SK-N-SH (cell line): Measurements from ENCODE around the gene ACD. TPM values are rescaled to one million over a fixed set of nuclear protein-coding genes. Genes with fewer than 3 reads are reported as not detected.
A peak's percentile ranks its signal among the peaks of the same experiment; 100 is the strongest.

Source experiments
- CTCF ChIA-PET: fragments of 300-600, 350-600 bp; formaldehyde crosslinking; extraction: SDS; loops from one replicate; lab custom pipeline; 2021; lab: Yijun Ruan, JAX
- POLR2A ChIA-PET: fragments of 350-600 bp; sonication (Branson Sonifier 250); formaldehyde crosslinking; extraction: SDS; loops from one replicate; lab custom pipeline; 2020; ENCODE audit warnings: antibody characterized with exemption, inconsistent platforms; lab: Yijun Ruan, JAX
- DNase-seq: peaks from one replicate; pipeline ENCODE4 v3.0.0; 2012
- H2AFZ ChIP-seq: fragments of 200-600 bp; sonication (generic); 2 replicates; pipeline ENCODE4 v1.8.1; 2016; ENCODE audit warnings: antibody characterized with exemption, mild to moderate bottlenecking, low read depth
- H3F3A ChIP-seq: fragments of 200-600 bp; sonication (generic); replicated peaks from 2 replicates; pipeline ENCODE3; 2016; ENCODE audit warnings: antibody characterized with exemption, mild to moderate bottlenecking; ENCODE audit not compliant: insufficient read depth
- H3K27ac ChIP-seq, 2 experiments: fragments of 200-500 bp in 1 of 2; fragments of 200-600 bp in 1 of 2; sonication (Bioruptor generic) in 1 of 2; sonication (generic), shearing (Covaris generic) in 1 of 2; 2 replicates each; pipeline versions ENCODE4 v1.5.1 to v1.6.1; 2014 to 2016; ENCODE audit warnings: low read depth in 2 of 2, inconsistent platforms in 1 of 2, low read length in 1 of 2, mild to moderate bottlenecking in 1 of 2, mixed read lengths in 1 of 2
- H3K27me3 ChIP-seq: fragments of 200-600 bp; sonication (generic), shearing (Covaris generic); 2 replicates; pipeline ENCODE4 v1.6.1; 2016; ENCODE audit warnings: mixed run types; ENCODE audit not compliant: insufficient read depth
- H3K36me3 ChIP-seq, 2 experiments: fragments of 200-500 bp in 1 of 2; fragments of 200-600 bp in 1 of 2; sonication (Bioruptor generic) in 1 of 2; sonication (generic) in 1 of 2; replicated peaks in 1 of 2; 2 replicates each; pipeline versions ENCODE3 to v1.5.1; 2014 to 2016; ENCODE audit warnings: low read length in 1 of 2, mild to moderate bottlenecking in 1 of 2; ENCODE audit not compliant: insufficient read depth in 2 of 2, control insufficient read depth in 1 of 2
- H3K4me1 ChIP-seq, 2 experiments: fragments of 200-500 bp in 1 of 2; fragments of 200-600 bp in 1 of 2; sonication (Bioruptor generic) in 1 of 2; sonication (generic), shearing (Covaris generic) in 1 of 2; 2 replicates each; pipeline versions ENCODE4 v1.5.1 to v1.6.1; 2014 to 2016; ENCODE audit warnings: low read depth in 1 of 2, low read length in 1 of 2, mixed run types in 1 of 2; ENCODE audit not compliant: insufficient read depth in 2 of 2, control insufficient read depth in 1 of 2
- H3K4me2 ChIP-seq: fragments of 200-600 bp; sonication (generic), shearing (Covaris generic); 2 replicates; pipeline ENCODE4 v1.6.1; 2017; ENCODE audit warnings: mixed run types
- H3K4me3 ChIP-seq, 2 experiments: fragments of 200-500 bp in 1 of 2; fragments of 200-600 bp in 1 of 2; sonication (Bioruptor generic) in 1 of 2; sonication (generic), shearing (Covaris generic) in 1 of 2; 2 replicates each; pipeline versions ENCODE4 v1.5.1 to v1.8.1; 2014 to 2016; ENCODE audit warnings: low read depth in 2 of 2, inconsistent platforms in 1 of 2, low read length in 1 of 2, mild to moderate bottlenecking in 1 of 2, mixed read lengths in 1 of 2, moderate library complexity in 1 of 2
- H3K79me2 ChIP-seq: fragments of 200-600 bp; sonication (generic); 2 replicates; pipeline ENCODE4 v1.8.1; 2017; ENCODE audit warnings: mild to moderate bottlenecking; ENCODE audit not compliant: insufficient read depth
- H3K9ac ChIP-seq: fragments of 200-600 bp; sonication (generic); 2 replicates; pipeline ENCODE4 v1.6.1; 2017; ENCODE audit warnings: mixed run types
- H3K9me2 ChIP-seq: fragments of 200-600 bp; sonication (generic); 2 replicates; pipeline ENCODE4 v1.6.1; 2017; ENCODE audit warnings: mixed run types
- H3K9me3 ChIP-seq: fragments of 200-600 bp; sonication (generic); 2 replicates; pipeline ENCODE4 v1.6.1; 2017; ENCODE audit warnings: mixed run types, mild to moderate bottlenecking, moderate library complexity
- H4K20me1 ChIP-seq: fragments of 200-600 bp; sonication (generic); 2 replicates; pipeline ENCODE4 v1.6.1; 2017; ENCODE audit warnings: mild to moderate bottlenecking, mixed run types; ENCODE audit not compliant: insufficient read depth
- CTCF ChIP-seq: fragments of 200-600 bp; sonication (generic); IDR thresholded peaks from 2 replicates; pipeline ENCODE4 v1.6.1; 2017; ENCODE audit warnings: antibody characterized with exemption, mild to moderate bottlenecking, moderate library complexity
- ELF1 ChIP-seq: IDR thresholded peaks from 2 replicates; pipeline ENCODE4 v1.4.0; 2012
- MEF2A ChIP-seq: IDR thresholded peaks from 2 replicates; pipeline ENCODE4 v1.4.0; 2012; ENCODE audit warnings: low read depth, borderline replicate concordance
- NRF1 ChIP-seq: IDR thresholded peaks from 2 replicates; pipeline ENCODE4 v1.6.1; 2012; ENCODE audit warnings: low read depth, mild to moderate bottlenecking, low read length
- POLR2AphosphoS5 ChIP-seq: IDR thresholded peaks from 2 replicates; pipeline ENCODE4 v1.6.1; 2012; ENCODE audit warnings: low read depth, low read length
- RCOR1 ChIP-seq: fragments of 150-350 bp; IDR thresholded peaks from 2 replicates; pipeline ENCODE4 v1.6.1; 2017; ENCODE audit warnings: antibody characterized with exemption, low read length
- RFX5 ChIP-seq: IDR thresholded peaks from 2 replicates; pipeline ENCODE4 v1.6.1; 2012; ENCODE audit warnings: mild to moderate bottlenecking, improper control_type of control experiment, low read length
- SMC3 ChIP-seq: IDR thresholded peaks from 2 replicates; pipeline ENCODE4 v1.6.1; 2012; ENCODE audit warnings: low read depth, low read length, improper control_type of control experiment
- TCF12 ChIP-seq: IDR thresholded peaks from 2 replicates; pipeline ENCODE4 v1.4.0; 2012
- TEAD4 ChIP-seq: IDR thresholded peaks from 2 replicates; pipeline ENCODE4 v1.4.0; 2012; ENCODE audit warnings: mild to moderate bottlenecking, borderline replicate concordance; ENCODE audit not compliant: insufficient read depth
- USF2 ChIP-seq: fragments of 150-350 bp; IDR thresholded peaks from 2 replicates; pipeline ENCODE4 v1.6.1; 2017; ENCODE audit warnings: antibody characterized with exemption, low read length, low read depth, borderline replicate concordance
- YY1 ChIP-seq: IDR thresholded peaks from 2 replicates; pipeline ENCODE4 v1.4.0; 2012; ENCODE audit warnings: low read depth, mild to moderate bottlenecking
- ZBTB33 ChIP-seq: IDR thresholded peaks from 2 replicates; pipeline ENCODE4 v1.4.0; 2012; ENCODE audit warnings: low read depth, borderline replicate concordance
- WGBS: methylation state at CpG from one replicate; pipeline ENCODE4 v1.1.6; 2017; ENCODE audit warnings: low lambda C conversion rate; 5-methylcytosine and 5-hydroxymethylcytosine counted together
- polyA plus RNA-seq, 3 experiments: library from polyadenylated mRNA; depleted of rRNA; stranded (reverse); fragments of >200 nt; gene quantifications; 2 replicates each; pipeline ENCODE4 v1.2.3, GENCODE V29; 2012

Gene ACD
- polyA plus RNA-seq, 1 of the 3 experiments (the other 2 are of a cell fraction), result 37.8 TPM

- H3K27ac ChIP-seq, result no peak overlapping the region
- H3K9me3 ChIP-seq, result no peaks in the 10 kb centered on the region
- H3K79me2 ChIP-seq, result peaks cover 3% of the 10 kb centered on the region; the same call in 1 of the 2 replicates
- WGBS, result 84% methylated on average over 10 of the region's 10 CpGs
- CTCF ChIA-PET, result interaction anchor here (0.7 to 18.3 kb wide), 11 partner anchors 20 to 296 kb away, joined by 3 to 246 read pairs (median 3); partner anchors contain the start of gene CTCF
- TF ChIP-seq TCF12 (no peak), USF2 (no peak), NRF1 (no peak), ELF1 (no peak), TEAD4 (no peak), POLR2AphosphoS5 (no peak), ZBTB33 (no peak), SMC3 (no peak)
- H3K27me3 ChIP-seq, result no peaks in the 10 kb centered on the region
- H3K4me2 ChIP-seq, result no peak overlapping the region
- no peak overlapping the region for H2AFZ ChIP-seq
- H3K36me3 ChIP-seq, result no peaks in the 10 kb centered on the region
- H3K9me2 ChIP-seq, result no peaks in the 10 kb centered on the region
- H4K20me1 ChIP-seq, result no peaks in the 10 kb centered on the region
- H3K4me1 ChIP-seq, result peaks cover 24 to 45% of the 10 kb centered on the region in 2 experiments; a peak in 2 of 4 replicates
- H3F3A ChIP-seq, result peaks cover 14% of the 10 kb centered on the region
- POLR2A ChIA-PET, result interaction anchor here (0.7 to 1.4 kb wide), 2 partner anchors 9 to 48 kb away, joined by 4 read pairs; partner anchors contain the start of gene ACD
- H3K9ac ChIP-seq, result no peak overlapping the region
- no peak overlapping the region for H3K4me3 ChIP-seq
- DNase-seq, result no peak
Observed at GRCh38 chr16:67669499-67670101, 9.5 kb upstream of the ACD start.

- no peak overlapping the region for H3K4me2 ChIP-seq
- peaks cover 14% of the 10 kb centered on the region for H3F3A ChIP-seq
- H3K9ac ChIP-seq, result no peak overlapping the region
- no peak overlapping the region for H2AFZ ChIP-seq
- ChIA-PET CTCF (interaction anchor here (0.6 to 18.3 kb wide), 36 partner anchors 8 to 260 kb away, joined by 3 to 246 read pairs (median 4); partner anchors contain the start of genes ATP6V0D1, CARMIL2, CTCF and RIPOR1), POLR2A (interaction anchor here (0.6 to 2.4 kb wide), 3 partner anchors 9 to 106 kb away, joined by 3 to 11 read pairs (median 4); partner anchors contain the start of genes ACD and CTCF)
- H3K9me2 ChIP-seq, result no peaks in the 10 kb centered on the region
- H3K4me1 ChIP-seq, result peaks cover 19 to 35% of the 10 kb centered on the region in 2 experiments; a peak in 2 of 4 replicates
- no peak overlapping the region for H3K4me3 ChIP-seq
- 99% methylated on average over 6 of the region's 6 CpGs for WGBS
- H4K20me1 ChIP-seq, result no peaks in the 10 kb centered on the region
- peaks cover 3% of the 10 kb centered on the region; the same call in 1 of the 2 replicates for H3K79me2 ChIP-seq
- TF ChIP-seq ZBTB33 (no peak), CTCF (peak; percentile 10; the same call in 1 of the 2 replicates), TCF12 (no peak), RFX5 (no peak), MEF2A (no peak), POLR2AphosphoS5 (no peak), YY1 (no peak), TEAD4 (no peak), RCOR1 (no peak)
- H3K9me3 ChIP-seq, result no peaks in the 10 kb centered on the region
- no peaks in the 10 kb centered on the region for H3K27me3 ChIP-seq
- DNase-seq, result no peak
- H3K27ac ChIP-seq, result peak overlapping the region in 1 of 2 experiments; percentile 54; a peak in 2 of 4 replicates
- H3K36me3 ChIP-seq, result peaks cover 0 to 2% of the 10 kb centered on the region in 2 experiments
Observed at GRCh38 chr16:67668495-67669157, 8.6 kb upstream of the ACD start.
